Measurements from ENCODE around the gene MAN1C1.

The MAN1C1 gene

GRCh38 chr1:25685938-25686665 lies 69.5 kb downstream of the MAN1C1 start:
- TF ChIP-seq CTCF (IDR thresholded peaks at IDR 0.05; ENCODE audit: borderline replicate concordance, insufficient read depth, low read depth, low read length), result no peak
- no peak overlapping the region for H3K4me3 ChIP-seq (ENCODE audit: low read depth, low read length)

GRCh38 chr1:25687221-25688017 lies 70.8 kb downstream of the MAN1C1 start:
- TF ChIP-seq CTCF (IDR thresholded peaks at IDR 0.05; ENCODE audit: borderline replicate concordance, insufficient read depth, low read depth, low read length), result no peak
- no peak overlapping the region for H3K4me3 ChIP-seq (ENCODE audit: low read depth, low read length)

- no peak for TF ChIP-seq CTCF (IDR thresholded peaks at IDR 0.05; ENCODE audit: borderline replicate concordance, insufficient read depth, low read depth, low read length)
- no peak overlapping the region for H3K4me3 ChIP-seq (ENCODE audit: low read depth, low read length)
Measured at GRCh38 chr1:25688390-25689119, 72.0 kb downstream of the MAN1C1 start.

GRCh38 chr1:25689686-25690381 lies 73.2 kb downstream of the MAN1C1 start:
- no peak for TF ChIP-seq CTCF (IDR thresholded peaks at IDR 0.05; ENCODE audit: borderline replicate concordance, insufficient read depth, low read depth, low read length)
- H3K4me3 ChIP-seq (ENCODE audit: low read depth, low read length), result no peak overlapping the region

GRCh38 chr1:25690396-25690956 lies 73.9 kb downstream of the MAN1C1 start:
- no peak overlapping the region for H3K4me3 ChIP-seq (ENCODE audit: low read depth, low read length)
- TF ChIP-seq CTCF (IDR thresholded peaks at IDR 0.05; ENCODE audit: borderline replicate concordance, insufficient read depth, low read depth, low read length), result no peak

GRCh38 chr1:25691211-25691610 lies 74.6 kb downstream of the MAN1C1 start:
- TF ChIP-seq CTCF (IDR thresholded peaks at IDR 0.05; ENCODE audit: borderline replicate concordance, insufficient read depth, low read depth, low read length), result no peak
- no peak overlapping the region for H3K4me3 ChIP-seq (ENCODE audit: low read depth, low read length)

All from GM12875 (cell line).